ENCODE results near the gene FBN3. TPM values are rescaled to one million over a fixed set of nuclear protein-coding genes. Genes with fewer than 3 reads are reported as not detected.

Gene FBN3
- total RNA-seq, 4 donors from 2014 or later: 0.13 to 8.7 (median 2.5) TPM

GRCh38 chr19:8064911-8065874 lies 84.2 kb downstream of the FBN3 start:
- Histone ChIP-seq H3K4me1 (no peaks in the 10 kb centered on the region), H3K27ac (no peak overlapping the region), H3K4me3 (replicated peaks in 1 of 3) (no peak overlapping the region), H3K9me3 (no peaks in the 10 kb centered on the region), H3K36me3 (no peaks in the 10 kb centered on the region), H3K27me3 (no peaks in the 10 kb centered on the region)
- 84 to 89% methylated on average over 21 to 22 of the region's 24 CpGs for WGBS, 2 donors
- no peak for TF ChIP-seq CTCF (IDR thresholded peaks at IDR 0.05)
- TF ChIP-seq POLR2A (IDR thresholded peaks at IDR 0.05): no peak
- DNase-seq: no peak
- intact Hi-C loops (cut with DNase I): no loop called here

- no peak overlapping the region for H3K27ac ChIP-seq
- TF ChIP-seq POLR2A (IDR thresholded peaks at IDR 0.05) (no peak), CTCF (IDR thresholded peaks at IDR 0.05) (no peak)
- H3K4me3 ChIP-seq (replicated peaks in 1 of 3): no peak overlapping the region
- H3K4me1 ChIP-seq: no peaks in the 10 kb centered on the region
- no peak for DNase-seq
- no peaks in the 10 kb centered on the region for H3K36me3 ChIP-seq
- H3K9me3 ChIP-seq: no peaks in the 10 kb centered on the region
- 83 to 87% methylated on average over 7 of the region's 7 CpGs for whole genome bisulfite sequencing, 2 donors
- H3K27me3 ChIP-seq: no peaks in the 10 kb centered on the region
- intact Hi-C loops (cut with DNase I): no loop called here
Observed at GRCh38 chr19:8057545-8058270, 91.7 kb downstream of the FBN3 start.

- no peak overlapping the region for H3K27ac ChIP-seq
- H3K27me3 ChIP-seq: no peaks in the 10 kb centered on the region
- H3K4me3 ChIP-seq (replicated peaks in 1 of 3): no peak overlapping the region
- no peak for DNase-seq
- no peaks in the 10 kb centered on the region for H3K36me3 ChIP-seq
- TF ChIP-seq POLR2A (IDR thresholded peaks at IDR 0.05) (no peak), CTCF (IDR thresholded peaks at IDR 0.05) (no peak)
- 89 to 94% methylated on average over 4 of the region's 4 CpGs for WGBS, 2 donors
- H3K9me3 ChIP-seq: no peaks in the 10 kb centered on the region
- H3K4me1 ChIP-seq: no peaks in the 10 kb centered on the region
- intact Hi-C loops (cut with DNase I): no loop called here
Observed at GRCh38 chr19:8056533-8056932, 92.9 kb downstream of the FBN3 start.

GRCh38 chr19:8054169-8054568 lies 95.2 kb downstream of the FBN3 start:
- TF ChIP-seq CTCF (IDR thresholded peaks at IDR 0.05): no peak
- no peak for TF ChIP-seq POLR2A (IDR thresholded peaks at IDR 0.05)
- H3K27me3 ChIP-seq: no peaks in the 10 kb centered on the region
- H3K27ac ChIP-seq: no peak overlapping the region
- intact Hi-C loops (cut with DNase I): no loop called here
- peaks cover 0 to 9% of the 10 kb centered on the region in 2 donors for H3K4me1 ChIP-seq
- WGBS, 2 donors: 42 to 70% methylated on average over 3 to 4 of the region's 9 CpGs
- H3K36me3 ChIP-seq: no peaks in the 10 kb centered on the region
- no peak for DNase-seq
- H3K9me3 ChIP-seq: no peaks in the 10 kb centered on the region
- H3K4me3 ChIP-seq (replicated peaks in 1 of 3): no peak overlapping the region

GRCh38 chr19:8052464-8052859 lies 96.9 kb downstream of the FBN3 start, which contains the start of gene CCL25:
Gene CCL25 (plus strand): TSS chr19:8052760. CDS start chr19:8053050, 290 bp downstream.
- intact Hi-C loops (cut with DNase I): no loop called here
- WGBS, 2 donors: 66 to 74% methylated on average over 7 of the region's 7 CpGs
- TF ChIP-seq POLR2A (IDR thresholded peaks at IDR 0.05): no peak

More at GRCh38 chr19:8052464-8052859, 96.9 kb downstream of the FBN3 start, which contains the start of gene CCL25:
- DNase-seq: no peak
- Histone ChIP-seq H3K4me3 (replicated peaks in 1 of 3) (no peak within 1 kb of the TSS), H3K27ac (no peak within 1 kb of the TSS), H3K9me3 (no peaks in the 10 kb centered on the region), H3K27me3 (no peaks in the 10 kb centered on the region), H3K36me3 (no peaks in the 10 kb centered on the region), H3K4me1 (peaks cover 0 to 9% of the 10 kb centered on the region in 2 donors)
